ENCODE measurements around the gene ZMIZ1. TPM values are rescaled to one million over a fixed set of nuclear protein-coding genes. Genes with fewer than 3 reads are reported as not detected.

Gene ZMIZ1
- total and polyA plus RNA-seq, 8 donors = 63.1 to 87.2 (median 76.8) TPM

GRCh38 chr10:79129361-79129997 lies 60.7 kb downstream of the ZMIZ1 start:
- H3K4me1 ChIP-seq = peaks cover 32 to 82% of the 10 kb centered on the region in 2 donors
- DNase-seq (no peak), ATAC-seq (no peak)
- TF ChIP-seq CTCF (IDR thresholded peaks at IDR 0.05) = no peak
- no peaks in the 10 kb centered on the region for H3K9me3 ChIP-seq
- H3K27ac ChIP-seq = peak overlapping the region; percentile 26 to 48
- intact Hi-C loops (cut with DNase I) = no loop called here
- H3K36me3 ChIP-seq = peaks cover 0 to 16% of the 10 kb centered on the region in 2 donors
- H3K4me3 ChIP-seq = no peak overlapping the region
- no peaks in the 10 kb centered on the region for H3K27me3 ChIP-seq

GRCh38 chr10:79130255-79130654 lies 61.5 kb downstream of the ZMIZ1 start:
- H3K27ac ChIP-seq = no peak overlapping the region
- no peak overlapping the region for H3K4me3 ChIP-seq
- no peaks in the 10 kb centered on the region for H3K9me3 ChIP-seq
- peaks cover 0 to 8% of the 10 kb centered on the region in 2 donors for H3K36me3 ChIP-seq
- ATAC-seq (no peak), DNase-seq (no peak)
- TF ChIP-seq CTCF (IDR thresholded peaks at IDR 0.05) = no peak
- no peaks in the 10 kb centered on the region for H3K27me3 ChIP-seq
- intact Hi-C loops (cut with DNase I) = no loop called here
- H3K4me1 ChIP-seq = peaks cover 32 to 77% of the 10 kb centered on the region in 2 donors

- H3K4me1 ChIP-seq = peaks cover 32 to 80% of the 10 kb centered on the region in 2 donors
- peaks cover 0 to 2% of the 10 kb centered on the region in 2 donors for H3K36me3 ChIP-seq
- intact Hi-C loops (cut with DNase I) = no loop called here
- DNase-seq = no peak
- no peak for TF ChIP-seq CTCF (IDR thresholded peaks at IDR 0.05)
- H3K27ac ChIP-seq = no peak overlapping the region
- no peaks in the 10 kb centered on the region for H3K9me3 ChIP-seq
- ATAC-seq = no peak
- H3K27me3 ChIP-seq = no peaks in the 10 kb centered on the region
- H3K4me3 ChIP-seq = no peak overlapping the region
Observed at GRCh38 chr10:79130846-79131245, 62.1 kb downstream of the ZMIZ1 start.

GRCh38 chr10:79131836-79132631 lies 63.3 kb downstream of the ZMIZ1 start:
- no peak for TF ChIP-seq CTCF (IDR thresholded peaks at IDR 0.05)
- no peak for DNase-seq
- Histone ChIP-seq H3K36me3 (no peaks in the 10 kb centered on the region), H3K27me3 (no peaks in the 10 kb centered on the region), H3K4me3 (no peak overlapping the region), H3K9me3 (no peaks in the 10 kb centered on the region), H3K27ac (peak overlapping the region in 1 of 2 donors; percentile 5), H3K4me1 (peaks cover 37 to 80% of the 10 kb centered on the region in 2 donors)
- intact Hi-C loops (cut with DNase I) = no loop called here
- ATAC-seq = no peak

- ATAC-seq (no peak), DNase-seq (no peak)
- Histone ChIP-seq H3K9me3 (no peaks in the 10 kb centered on the region), H3K4me1 (peaks cover 37 to 80% of the 10 kb centered on the region in 2 donors), H3K27ac (peak overlapping the region in 1 of 2 donors; percentile 25), H3K36me3 (no peaks in the 10 kb centered on the region), H3K4me3 (no peak overlapping the region), H3K27me3 (no peaks in the 10 kb centered on the region)
- intact Hi-C loops (cut with DNase I) = no loop called here
- TF ChIP-seq CTCF (IDR thresholded peaks at IDR 0.05) = no peak
Observed at GRCh38 chr10:79132681-79133381, 64.1 kb downstream of the ZMIZ1 start.

Measured in left lung (tissue), 10 donors.